ENCODE measurements around the gene NRXN3. TPM values are rescaled to one million over a fixed set of nuclear protein-coding genes. Genes with fewer than 3 reads are reported as not detected.

NRXN3 gene
- total and polyA plus RNA-seq, 2 of the 4 experiments (the other 2 are of a cell fraction) = 4.8 to 25.1 TPM

DNA sequence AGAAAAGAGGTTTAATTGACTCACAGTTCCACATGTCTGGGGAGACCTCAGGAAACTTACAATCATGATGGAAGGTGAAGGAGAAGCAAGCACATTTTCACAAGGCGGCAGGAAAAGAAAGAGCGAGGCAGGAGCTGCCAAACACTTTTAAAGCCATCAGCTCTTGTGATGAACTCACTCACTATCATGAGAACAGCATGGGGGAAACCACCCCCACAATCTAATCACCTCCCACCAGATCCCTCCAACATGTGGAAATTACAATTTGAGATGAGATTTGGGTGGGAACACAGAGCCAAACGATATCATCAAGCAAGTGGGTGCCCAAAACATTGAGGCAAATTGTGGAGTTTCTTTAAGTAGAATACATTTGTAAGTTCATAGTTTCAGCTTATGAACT lies 1083.4 kb downstream of the NRXN3 start:
- peak overlapping the region; percentile 41; the same call in 1 of the 2 replicates for H4K91ac ChIP-seq (ENCODE audit: insufficient read depth, low read depth, low read length)
- dilution Hi-C loops (cut with HindIII; ENCODE audit: low sequenced_read_pairs, unreplicated experiment) = no loop called here
- 0 out of 2 replicates have a peak overlapping the region, but pooled peaks have one; percentile 4 for H2AK5ac ChIP-seq (ENCODE audit: low read depth, low read length)
- H4K20me1 ChIP-seq (ENCODE audit: insufficient read depth, low read length) = no peaks in the 10 kb centered on the region
- no peak overlapping the region for H2AK9ac ChIP-seq (replicated peaks; ENCODE audit: low read depth, low read length, poor library complexity)
- CTCF ChIA-PET = no interaction called here
- peak overlapping the region; percentile 68; the same call in 1 of the 2 replicates for H2BK120ac ChIP-seq (ENCODE audit: low read depth, low read length)
- H4K5ac ChIP-seq (ENCODE audit: low read depth, low read length) = no peak overlapping the region
- no peak overlapping the region for H3K4ac ChIP-seq (ENCODE audit: low read depth, low read length)
- no peak overlapping the region for H3K14ac ChIP-seq (replicated peaks; ENCODE audit: low read depth, low read length)
- no peaks in the 10 kb centered on the region for H3K79me1 ChIP-seq (ENCODE audit: low read depth in 1 of 2, low read length in 2 of 2)
- TF ChIP-seq, protein P1, sequence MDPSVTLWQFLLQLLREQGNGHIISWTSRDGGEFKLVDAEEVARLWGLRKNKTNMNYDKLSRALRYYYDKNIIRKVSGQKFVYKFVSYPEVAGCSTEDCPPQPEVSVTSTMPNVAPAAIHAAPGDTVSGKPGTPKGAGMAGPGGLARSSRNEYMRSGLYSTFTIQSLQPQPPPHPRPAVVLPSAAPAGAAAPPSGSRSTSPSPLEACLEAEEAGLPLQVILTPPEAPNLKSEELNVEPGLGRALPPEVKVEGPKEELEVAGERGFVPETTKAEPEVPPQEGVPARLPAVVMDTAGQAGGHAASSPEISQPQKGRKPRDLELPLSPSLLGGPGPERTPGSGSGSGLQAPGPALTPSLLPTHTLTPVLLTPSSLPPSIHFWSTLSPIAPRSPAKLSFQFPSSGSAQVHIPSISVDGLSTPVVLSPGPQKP (IDR thresholded peaks at IDR 0.05; ENCODE audit: borderline replicate concordance, low read depth, low read length) = no peak
- TF ChIP-seq MAZ (IDR thresholded peaks at IDR 0.05; ENCODE audit: borderline replicate concordance, low read depth, low read length) = no peak
- no peak for TF ChIP-seq RCOR1 (IDR thresholded peaks at IDR 0.05; ENCODE audit: insufficient replicate concordance, low read length)
- TF ChIP-seq, protein P2, sequence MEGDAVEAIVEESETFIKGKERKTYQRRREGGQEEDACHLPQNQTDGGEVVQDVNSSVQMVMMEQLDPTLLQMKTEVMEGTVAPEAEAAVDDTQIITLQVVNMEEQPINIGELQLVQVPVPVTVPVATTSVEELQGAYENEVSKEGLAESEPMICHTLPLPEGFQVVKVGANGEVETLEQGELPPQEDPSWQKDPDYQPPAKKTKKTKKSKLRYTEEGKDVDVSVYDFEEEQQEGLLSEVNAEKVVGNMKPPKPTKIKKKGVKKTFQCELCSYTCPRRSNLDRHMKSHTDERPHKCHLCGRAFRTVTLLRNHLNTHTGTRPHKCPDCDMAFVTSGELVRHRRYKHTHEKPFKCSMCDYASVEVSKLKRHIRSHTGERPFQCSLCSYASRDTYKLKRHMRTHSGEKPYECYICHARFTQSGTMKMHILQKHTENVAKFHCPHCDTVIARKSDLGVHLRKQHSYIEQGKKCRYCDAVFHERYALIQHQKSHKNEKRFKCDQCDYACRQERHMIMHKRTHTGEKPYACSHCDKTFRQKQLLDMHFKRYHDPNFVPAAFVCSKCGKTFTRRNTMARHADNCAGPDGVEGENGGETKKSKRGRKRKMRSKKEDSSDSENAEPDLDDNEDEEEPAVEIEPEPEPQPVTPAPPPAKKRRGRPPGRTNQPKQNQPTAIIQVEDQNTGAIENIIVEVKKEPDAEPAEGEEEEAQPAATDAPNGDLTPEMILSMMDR (conservative IDR thresholded peaks at IDR 0.05; ENCODE audit: low read depth, low read length) = no peak
- TF ChIP-seq RAD21 (IDR thresholded peaks at IDR 0.05; ENCODE audit: low read length) = no peak
- no peak for TF ChIP-seq SMC3 (IDR thresholded peaks at IDR 0.05; ENCODE audit: low read depth, low read length)
- TF ChIP-seq RFX5 (IDR thresholded peaks at IDR 0.05; ENCODE audit: low read depth, low read length) = no peak
- TF ChIP-seq NFE2L2 (IDR thresholded peaks at IDR 0.05; ENCODE audit: low read depth, low read length) = no peak
- TF ChIP-seq CEBPB (IDR thresholded peaks at IDR 0.05; ENCODE audit: low read depth, low read length) = no peak
- no peak for TF ChIP-seq MAFK (IDR thresholded peaks at IDR 0.05; ENCODE audit: low read depth, low read length)
- no peak for TF ChIP-seq POLR2A (IDR thresholded peaks at IDR 0.05; ENCODE audit: low read depth, low read length)
- no peak for TF ChIP-seq BHLHE40 (IDR thresholded peaks at IDR 0.05; ENCODE audit: low read depth, low read length)
- no peak for TF ChIP-seq CHD1 (IDR thresholded peaks at IDR 0.05; ENCODE audit: low read depth, low read length)
- TF ChIP-seq FOS (IDR thresholded peaks at IDR 0.05; ENCODE audit: low read depth, low read length) = no peak
- TF ChIP-seq MXI1 (IDR thresholded peaks at IDR 0.05; ENCODE audit: borderline replicate concordance, low read depth, low read length) = no peak
- H2AFZ ChIP-seq (replicated peaks; ENCODE audit: low read length, poor library complexity) = peak overlapping the region; percentile 9
- H3K4me3 ChIP-seq (ENCODE audit: insufficient read depth, low read depth, low read length) = no peak overlapping the region
- H3K18ac ChIP-seq (ENCODE audit: low read depth, low read length) = no peak overlapping the region
- no peak overlapping the region for H3K56ac ChIP-seq (ENCODE audit: extremely low read depth, insufficient read depth, low read length)
- H3K27ac ChIP-seq (ENCODE audit: insufficient read depth, low read length) = no peak overlapping the region
- H4K8ac ChIP-seq (ENCODE audit: low read depth in 2 of 2, low read length in 2 of 2) = peak overlapping the region in 1 of 2 experiments; percentile 38; a peak in 1 of 4 replicates
- ATAC-seq (ENCODE audit: low read depth) = no peak
- H3K36me3 ChIP-seq (ENCODE audit: control insufficient read depth, insufficient read depth, low read length) = no peaks in the 10 kb centered on the region
- no peaks in the 10 kb centered on the region for H3K9me1 ChIP-seq (ENCODE audit: insufficient read depth, low read length)
- no peak overlapping the region for H2BK5ac ChIP-seq (ENCODE audit: low read depth, low read length, poor library complexity, severe bottlenecking)
- H3K4me2 ChIP-seq (ENCODE audit: low read depth, low read length) = no peak overlapping the region
- no peak overlapping the region for H3K9ac ChIP-seq (ENCODE audit: low read depth, low read length)
- H3K9me3 ChIP-seq (ENCODE audit: control insufficient read depth, insufficient read depth, low read length) = no peaks in the 10 kb centered on the region
- DNase-seq = no peak
- H3K27me3 ChIP-seq (ENCODE audit: control insufficient read depth, insufficient read depth, low read length) = no peaks in the 10 kb centered on the region
- BruUV-seq (replicated peaks) = no TSS peak
- H2BK15ac ChIP-seq (ENCODE audit: low read depth, low read length) = no peak overlapping the region
- no peak overlapping the region for H3K23ac ChIP-seq (ENCODE audit: low read depth, low read length)
- intact Hi-C loops (cut with micrococcal nuclease) = no loop called here
- WGBS, 2 experiments (ENCODE audit: extremely low coverage in 2 of 2, insufficient read length in 1 of 2) = no CpG with 5 or more reads among the region's 3 CpGs
- in situ Hi-C loops (cut with MboI; ENCODE audit: low sequenced_read_pairs) = loop anchor here (25.0 kb wide), 1 partner anchor 1609 kb away; no protein-coding TSS in a partner anchor
- POLR2A ChIA-PET (ENCODE audit: unreplicated experiment) = no interaction called here
- H2BK20ac ChIP-seq (ENCODE audit: low read depth, low read length) = peak overlapping the region; percentile 61; the same call in 1 of the 2 replicates
- peaks cover 2% of the 10 kb centered on the region; the same call in 1 of the 2 replicates for H3K4me1 ChIP-seq (ENCODE audit: control insufficient read depth, insufficient read depth, low read length)

Measured in IMR-90 (cell line).